Panc1 (cell line): Measurements from ENCODE around the gene PSMA4. TPM values are rescaled to one million over a fixed set of nuclear protein-coding genes. Genes with fewer than 3 reads are reported as not detected.

Source experiments
- ATAC-seq: fragments of 200-7000 bp; cut with Tn5 transposase; 2 replicates; pipeline ENCODE4 v1.9.1; 2020; ENCODE audit warnings: mild to moderate bottlenecking, moderate library complexity
- BruUV-seq: library from RNA; stranded (reverse); fragments of 400-500 nt; replicated peaks from 2 replicates; lab custom pipeline; 2021; lab: Mats Ljungman, UMichigan
- CTCF ChIA-PET: fragments of 300-600 bp; sonication (Branson Sonifier 250); formaldehyde crosslinking; loops from one replicate; lab custom pipeline; 2022; ENCODE audit warnings: antibody characterized with exemption; lab: Charles Lee
- POLR2A ChIA-PET: fragments of 300-600 bp; sonication (Branson Sonifier 250); formaldehyde crosslinking; loops from one replicate; lab custom pipeline; 2022; ENCODE audit warnings: antibody characterized with exemption; lab: Charles Lee
- DNase-seq: peaks from one replicate; pipeline ENCODE4 v3.0.0-alpha.2; 2010; ENCODE audit warnings: low read depth, low spot score
- H3K27ac ChIP-seq: 2 replicates; pipeline ENCODE4 v1.5.1; 2011; ENCODE audit warnings: mild to moderate bottlenecking, low read length, inconsistent platforms
- H3K27me3 ChIP-seq: fragments of 200-500 bp; sonication (Bioruptor generic); 2 replicates; pipeline ENCODE4 v1.6.0; 2014; ENCODE audit warnings: low read length, inconsistent platforms; ENCODE audit not compliant: control insufficient read depth, insufficient read depth
- H3K36me3 ChIP-seq: fragments of 200-500 bp; sonication (Bioruptor generic); 2 replicates; pipeline ENCODE4 v1.5.1; 2014; ENCODE audit warnings: inconsistent platforms, mild to moderate bottlenecking, low read length, moderate library complexity; ENCODE audit not compliant: control insufficient read depth, insufficient read depth
- H3K4me1 ChIP-seq: 2 replicates; pipeline ENCODE4 v1.5.1; 2011; ENCODE audit warnings: inconsistent platforms, mild to moderate bottlenecking, low read length, moderate library complexity; ENCODE audit not compliant: control insufficient read depth, insufficient read depth
- H3K4me3 ChIP-seq, 2 experiments: 2 replicates each; pipeline ENCODE4 v1.5.1; 2011 to 2012; ENCODE audit warnings: low read depth in 2 of 2, low read length in 2 of 2, mild to moderate bottlenecking in 2 of 2, inconsistent platforms in 1 of 2, moderate library complexity in 1 of 2
- H3K9me3 ChIP-seq: fragments of 200-500 bp; sonication (Bioruptor generic); 2 replicates; pipeline ENCODE4 v1.5.1; 2014; ENCODE audit warnings: low read depth, mild to moderate bottlenecking, inconsistent platforms, low read length, moderate library complexity; ENCODE audit not compliant: control insufficient read depth, insufficient read depth
- POLR2AphosphoS5 ChIP-seq: IDR thresholded peaks from 2 replicates; pipeline ENCODE4 v1.6.1; 2012; ENCODE audit warnings: mild to moderate bottlenecking, low read depth, low read length, moderate library complexity
- SIN3A ChIP-seq: IDR thresholded peaks from 2 replicates; pipeline ENCODE4 v1.6.1; 2012; ENCODE audit warnings: low read depth, mild to moderate bottlenecking, low read length, moderate library complexity, borderline replicate concordance; ENCODE audit not compliant: insufficient read depth
- TCF7L2 ChIP-seq: IDR thresholded peaks from 2 replicates; pipeline ENCODE4 v1.6.1; 2011; ENCODE audit warnings: mild to moderate bottlenecking, low read depth, low read length, inconsistent platforms
- in situ Hi-C: cut with HindIII; loops from 2 replicates; pipeline ENCODE4 v1.10.0; 2016; ENCODE audit warnings: low sequenced_read_pairs, low pct_unique_long_range_greater_than_20kb
- intact Hi-C: fragments of 100-400 bp; cut with micrococcal nuclease; formaldehyde crosslinking; loops from one replicate; pipeline ENCODE4 v1.10.0; 2022; ENCODE audit not compliant: unreplicated experiment
- total RNA-seq: library from RNA; stranded (reverse); gene quantifications from one replicate; pipeline ENCODE4 v1.2.1, GENCODE V29; 2021; ENCODE audit not compliant: unreplicated experiment
- TF ChIP-seq, protein P1 (sequence below), 2 experiments: IDR thresholded peaks; 2 replicates each; pipeline ENCODE4 v1.6.1; 2011 to 2012; ENCODE audit warnings: low read depth in 2 of 2, control low read depth in 1 of 2, low read length in 1 of 2, mild to moderate bottlenecking in 1 of 2, moderate library complexity in 1 of 2; ENCODE audit not compliant: insufficient read depth in 1 of 2
- TF ChIP-seq, protein P2 (sequence below): fragments of 450-650 bp; IDR thresholded peaks from 2 replicates; pipeline ENCODE4 v1.5.1; 2017; ENCODE audit warnings: mild to moderate bottlenecking

PSMA4 gene
- total RNA-seq, 1 experiment from 2014 or later, result 303 TPM

GRCh38 chr15:78571382-78571781 lies 31.1 kb downstream of the PSMA4 start:
- CTCF ChIA-PET, result no interaction called here
- in situ Hi-C loops, result no loop called here
- POLR2A ChIA-PET, result no interaction called here
- no peak for ATAC-seq
- peaks cover 13% of the 10 kb centered on the region for H3K4me1 ChIP-seq
- DNase-seq, result no peak
- H3K4me3 ChIP-seq, result no peak overlapping the region
- TF ChIP-seq TCF7L2 (no peak), POLR2AphosphoS5 (no peak), SIN3A (no peak)
- TF ChIP-seq, protein P1, sequence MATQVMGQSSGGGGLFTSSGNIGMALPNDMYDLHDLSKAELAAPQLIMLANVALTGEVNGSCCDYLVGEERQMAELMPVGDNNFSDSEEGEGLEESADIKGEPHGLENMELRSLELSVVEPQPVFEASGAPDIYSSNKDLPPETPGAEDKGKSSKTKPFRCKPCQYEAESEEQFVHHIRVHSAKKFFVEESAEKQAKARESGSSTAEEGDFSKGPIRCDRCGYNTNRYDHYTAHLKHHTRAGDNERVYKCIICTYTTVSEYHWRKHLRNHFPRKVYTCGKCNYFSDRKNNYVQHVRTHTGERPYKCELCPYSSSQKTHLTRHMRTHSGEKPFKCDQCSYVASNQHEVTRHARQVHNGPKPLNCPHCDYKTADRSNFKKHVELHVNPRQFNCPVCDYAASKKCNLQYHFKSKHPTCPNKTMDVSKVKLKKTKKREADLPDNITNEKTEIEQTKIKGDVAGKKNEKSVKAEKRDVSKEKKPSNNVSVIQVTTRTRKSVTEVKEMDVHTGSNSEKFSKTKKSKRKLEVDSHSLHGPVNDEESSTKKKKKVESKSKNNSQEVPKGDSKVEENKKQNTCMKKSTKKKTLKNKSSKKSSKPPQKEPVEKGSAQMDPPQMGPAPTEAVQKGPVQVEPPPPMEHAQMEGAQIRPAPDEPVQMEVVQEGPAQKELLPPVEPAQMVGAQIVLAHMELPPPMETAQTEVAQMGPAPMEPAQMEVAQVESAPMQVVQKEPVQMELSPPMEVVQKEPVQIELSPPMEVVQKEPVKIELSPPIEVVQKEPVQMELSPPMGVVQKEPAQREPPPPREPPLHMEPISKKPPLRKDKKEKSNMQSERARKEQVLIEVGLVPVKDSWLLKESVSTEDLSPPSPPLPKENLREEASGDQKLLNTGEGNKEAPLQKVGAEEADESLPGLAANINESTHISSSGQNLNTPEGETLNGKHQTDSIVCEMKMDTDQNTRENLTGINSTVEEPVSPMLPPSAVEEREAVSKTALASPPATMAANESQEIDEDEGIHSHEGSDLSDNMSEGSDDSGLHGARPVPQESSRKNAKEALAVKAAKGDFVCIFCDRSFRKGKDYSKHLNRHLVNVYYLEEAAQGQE (IDR thresholded peaks at IDR 0.05; ENCODE audit: insufficient read depth in 1 of 2, low read depth in 2 of 2, low read length in 1 of 2), result no peak
- TF ChIP-seq, protein P2, sequence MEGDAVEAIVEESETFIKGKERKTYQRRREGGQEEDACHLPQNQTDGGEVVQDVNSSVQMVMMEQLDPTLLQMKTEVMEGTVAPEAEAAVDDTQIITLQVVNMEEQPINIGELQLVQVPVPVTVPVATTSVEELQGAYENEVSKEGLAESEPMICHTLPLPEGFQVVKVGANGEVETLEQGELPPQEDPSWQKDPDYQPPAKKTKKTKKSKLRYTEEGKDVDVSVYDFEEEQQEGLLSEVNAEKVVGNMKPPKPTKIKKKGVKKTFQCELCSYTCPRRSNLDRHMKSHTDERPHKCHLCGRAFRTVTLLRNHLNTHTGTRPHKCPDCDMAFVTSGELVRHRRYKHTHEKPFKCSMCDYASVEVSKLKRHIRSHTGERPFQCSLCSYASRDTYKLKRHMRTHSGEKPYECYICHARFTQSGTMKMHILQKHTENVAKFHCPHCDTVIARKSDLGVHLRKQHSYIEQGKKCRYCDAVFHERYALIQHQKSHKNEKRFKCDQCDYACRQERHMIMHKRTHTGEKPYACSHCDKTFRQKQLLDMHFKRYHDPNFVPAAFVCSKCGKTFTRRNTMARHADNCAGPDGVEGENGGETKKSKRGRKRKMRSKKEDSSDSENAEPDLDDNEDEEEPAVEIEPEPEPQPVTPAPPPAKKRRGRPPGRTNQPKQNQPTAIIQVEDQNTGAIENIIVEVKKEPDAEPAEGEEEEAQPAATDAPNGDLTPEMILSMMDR, result no peak
- H3K27me3 ChIP-seq, result no peaks in the 10 kb centered on the region
- H3K36me3 ChIP-seq, result no peaks in the 10 kb centered on the region
- intact Hi-C loops, result no loop called here
- no peaks in the 10 kb centered on the region for H3K9me3 ChIP-seq
- no peak overlapping the region for H3K27ac ChIP-seq
- BruUV-seq, result TSS peak; percentile 4

DNA sequence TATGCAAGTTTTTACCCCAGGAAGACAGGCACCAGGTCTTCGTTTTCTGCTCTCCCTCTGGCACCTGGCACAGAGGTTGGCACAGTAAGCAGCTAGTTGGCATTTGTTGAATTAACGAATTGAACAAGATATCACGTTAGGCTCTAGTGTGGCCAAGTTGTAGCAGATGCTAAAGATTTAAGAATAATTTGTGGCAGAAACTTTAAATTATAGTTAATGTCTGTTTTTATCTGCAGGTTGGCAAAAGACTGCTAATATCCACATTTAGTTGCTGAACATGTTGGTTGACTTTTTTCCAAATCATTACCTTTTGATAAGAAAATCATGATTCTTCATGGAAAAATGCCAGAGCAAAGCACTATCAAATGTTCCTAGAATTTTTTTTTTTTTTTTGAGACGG lies 33.2 kb downstream of the PSMA4 start:
- POLR2A ChIA-PET, result interaction anchor here (0.6 kb wide), 1 partner anchor 65 kb away, joined by 5 read pairs; no protein-coding TSS in a partner anchor
- Histone ChIP-seq H3K27me3 (no peaks in the 10 kb centered on the region), H3K4me3 (no peak overlapping the region), H3K27ac (no peak overlapping the region), H3K36me3 (no peaks in the 10 kb centered on the region), H3K9me3 (no peaks in the 10 kb centered on the region), H3K4me1 (0 out of 2 replicates have a peak, but pooled peaks cover 4% of the 10 kb centered on the region)
- CTCF ChIA-PET, result no interaction called here
- TF ChIP-seq TCF7L2 (no peak), SIN3A (no peak), POLR2AphosphoS5 (no peak)
- TF ChIP-seq, protein P2, result no peak
- TF ChIP-seq, protein P1 (IDR thresholded peaks at IDR 0.05; ENCODE audit: insufficient read depth in 1 of 2, low read depth in 2 of 2, low read length in 1 of 2), result no peak
- no peak for ATAC-seq
- BruUV-seq, result no TSS peak
- intact Hi-C loops (no loop called here), in situ Hi-C loops (no loop called here)
- DNase-seq, result no peak
